HG03045 (cell line): ENCODE measurements around the gene LEKR1.
"Not testable (repeated sequence)": the region's sequence is repeated elsewhere in the genome, so short reads cannot be mapped to it uniquely, and the experiment has no call there.

ENCODE experiments used
- ATAC-seq: cut with Tn5 transposase; IDR thresholded peaks from one replicate; pipeline ENCODE4 v1.9.1; 2021; ENCODE audit warnings: mild to moderate bottlenecking, moderate library complexity; ENCODE audit not compliant: unreplicated experiment

Gene LEKR1

DNA sequence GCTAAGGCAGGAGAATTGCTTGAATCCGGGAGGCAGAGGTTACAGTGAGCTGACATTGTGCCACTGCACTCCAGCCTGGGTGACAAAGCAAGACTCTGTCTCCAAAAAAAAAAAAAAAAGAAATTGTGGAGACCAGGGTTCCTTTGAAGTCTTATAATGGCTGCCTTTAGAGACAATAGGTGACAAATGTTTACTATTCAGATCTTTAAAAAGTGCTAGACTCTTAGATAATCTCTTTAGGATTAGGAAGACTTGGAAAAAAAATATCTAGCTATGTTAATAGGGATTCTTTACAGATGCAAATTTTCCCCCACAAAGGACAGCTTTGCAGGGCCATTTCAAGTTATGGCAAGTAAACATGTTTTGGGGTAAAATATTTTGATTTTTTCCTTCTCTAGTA is 71.7 kb downstream of the LEKR1 start:
- not testable (repeated sequence) for ATAC-seq

DNA sequence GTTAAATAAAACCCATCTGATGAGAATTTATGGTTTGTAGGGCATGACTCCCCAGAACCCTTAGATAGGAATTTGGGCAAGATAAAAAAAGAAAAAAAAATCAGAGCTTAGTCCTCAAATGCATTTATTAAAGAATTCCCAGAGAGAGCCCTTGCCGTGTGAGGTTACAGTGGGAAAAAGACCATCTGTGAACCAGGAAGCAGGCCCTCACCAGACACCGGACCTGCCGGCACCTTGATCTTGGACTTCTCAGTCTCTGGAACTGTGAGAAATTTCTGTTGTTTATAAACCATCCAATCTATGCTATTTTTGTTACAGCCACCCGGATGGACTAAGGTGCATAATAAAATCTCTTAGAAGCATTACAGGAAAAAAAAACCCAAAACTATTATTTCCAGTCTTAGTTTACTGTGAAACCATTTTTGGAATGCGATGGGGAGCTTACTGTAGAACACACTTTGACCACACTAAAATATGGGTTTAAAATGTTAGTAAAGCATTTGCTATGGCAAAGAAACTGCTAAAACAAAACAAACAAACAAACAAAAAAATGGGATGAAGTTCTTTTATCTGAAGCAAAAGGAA is 72.2 kb downstream of the LEKR1 start:
- no peak for ATAC-seq

DNA sequence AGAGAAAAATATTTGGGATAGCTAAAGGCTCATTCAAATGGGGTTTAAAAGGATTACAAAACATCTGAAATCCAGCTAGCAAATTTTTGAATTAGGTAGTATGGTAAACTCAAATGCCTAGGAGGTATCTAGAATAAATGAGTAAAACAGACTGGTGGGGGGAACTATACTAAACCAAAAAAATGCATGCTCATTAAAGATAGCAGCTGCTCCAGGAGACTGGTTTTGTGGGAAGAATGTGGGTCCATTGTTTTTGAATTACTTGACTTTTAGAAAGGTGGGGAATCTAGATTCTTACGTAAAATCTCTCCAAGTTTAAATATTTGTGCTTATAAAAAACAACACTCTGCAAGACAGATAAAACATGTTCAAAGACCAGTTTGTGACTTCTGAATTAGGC is 73.8 kb downstream of the LEKR1 start:
- no peak for ATAC-seq

- no peak for ATAC-seq
Observed at GRCh38 chr3:156902916-156903315, 76.8 kb downstream of the LEKR1 start.

DNA sequence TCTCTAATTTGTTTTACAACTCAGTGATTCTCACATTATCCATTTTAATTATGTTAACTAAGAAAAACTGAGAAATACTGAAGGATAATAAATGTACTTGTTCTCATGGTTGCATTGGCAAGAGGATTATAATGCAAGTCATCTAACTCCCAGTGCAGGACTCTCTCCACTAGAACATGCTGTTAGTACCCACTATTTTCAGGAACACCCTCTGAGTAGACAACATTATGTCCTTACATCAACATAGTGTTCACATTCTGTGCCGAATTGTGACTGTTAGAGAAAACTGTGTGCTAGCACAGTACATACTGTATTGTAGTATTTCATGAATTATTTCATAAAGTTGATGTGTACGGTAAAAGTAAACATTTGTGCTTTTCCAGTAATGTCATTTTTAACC is 80.1 kb downstream of the LEKR1 start:
- ATAC-seq, result no peak

DNA sequence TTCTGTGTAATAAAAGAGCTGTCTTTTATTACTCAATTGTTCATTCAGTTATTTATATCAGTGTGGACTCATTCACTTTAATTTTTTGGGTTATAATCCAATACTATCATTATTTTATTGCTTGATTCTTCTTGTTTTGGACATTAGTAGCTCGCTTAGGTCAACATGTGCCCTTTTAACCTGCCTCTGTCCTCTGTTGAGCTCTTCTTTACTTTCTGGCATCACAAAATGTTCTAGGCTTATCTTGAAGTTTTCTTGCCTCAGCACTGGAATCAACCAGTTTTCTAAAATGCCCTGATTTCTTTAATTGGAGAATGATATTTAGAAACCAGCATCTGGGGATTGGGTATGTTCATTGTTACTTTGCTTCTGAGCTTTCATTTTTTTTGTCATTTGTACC is 82.2 kb downstream of the LEKR1 start:
- ATAC-seq, result no peak

DNA sequence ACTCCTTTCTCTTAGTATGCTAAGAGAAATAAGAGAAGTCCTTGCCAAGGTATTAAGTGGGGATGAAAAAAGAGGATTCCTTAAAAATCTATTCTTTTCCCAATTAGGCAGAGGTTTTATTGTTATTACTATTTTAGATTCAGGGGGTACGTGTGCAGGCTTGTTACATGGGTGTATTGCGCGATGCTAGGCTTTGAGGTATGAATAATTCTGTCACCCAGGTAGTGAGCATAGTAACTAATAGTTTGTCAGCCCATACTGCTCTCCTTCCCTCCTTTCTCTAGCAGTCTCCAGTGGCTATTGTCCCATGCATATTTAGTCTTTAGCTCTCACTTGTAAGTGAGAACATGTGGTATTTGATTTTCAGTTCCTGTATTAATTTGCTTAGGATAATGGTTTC is 83.9 kb downstream of the LEKR1 start:
- no peak for ATAC-seq

- ATAC-seq, result not testable (repeated sequence)
Observed at GRCh38 chr3:156910831-156911230, 84.7 kb downstream of the LEKR1 start.

GRCh38 chr3:156914300-156914699 is 88.1 kb downstream of the LEKR1 start:
- not testable (repeated sequence) for ATAC-seq

DNA sequence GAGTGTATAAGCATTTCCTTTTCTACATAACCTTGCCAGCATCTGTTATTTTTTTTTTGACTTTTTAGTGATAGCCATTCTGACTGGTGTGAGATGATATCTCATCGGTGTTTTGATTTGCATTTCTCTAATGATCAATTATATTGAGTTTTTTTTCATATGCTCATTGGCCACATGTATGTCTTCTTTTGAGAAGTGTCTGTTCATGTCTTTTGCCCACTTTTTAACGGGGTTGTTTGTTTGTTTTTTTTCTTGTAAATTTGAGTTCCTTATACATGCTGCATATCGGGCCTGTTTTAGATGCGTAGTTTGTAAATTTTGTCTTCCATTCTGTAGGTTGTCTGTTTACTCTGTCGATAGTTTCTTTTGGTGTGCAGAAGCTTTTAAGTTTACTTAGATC is 89.2 kb downstream of the LEKR1 start:
- ATAC-seq, result no peak

- ATAC-seq, result no peak
Observed at GRCh38 chr3:156918746-156919145, 92.6 kb downstream of the LEKR1 start.

DNA sequence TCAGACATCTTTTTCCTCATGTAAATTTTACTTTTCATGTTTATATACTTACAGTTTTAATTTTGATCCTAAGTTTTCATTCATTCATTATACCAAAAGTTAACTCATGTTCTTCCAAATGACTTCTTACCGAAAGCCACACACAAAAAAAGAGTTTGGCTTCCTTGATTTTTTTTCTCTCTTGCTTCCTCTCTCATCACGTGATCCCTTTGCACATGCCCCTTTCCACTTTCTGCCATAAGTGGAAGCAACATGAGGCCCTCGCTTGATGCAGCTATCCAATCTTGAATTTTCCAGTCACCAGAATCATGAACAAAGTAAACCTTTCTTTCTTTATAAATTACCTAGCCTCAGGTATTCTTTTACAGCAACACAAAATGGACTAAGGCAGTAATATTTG is 93.7 kb downstream of the LEKR1 start:
- no peak for ATAC-seq

DNA sequence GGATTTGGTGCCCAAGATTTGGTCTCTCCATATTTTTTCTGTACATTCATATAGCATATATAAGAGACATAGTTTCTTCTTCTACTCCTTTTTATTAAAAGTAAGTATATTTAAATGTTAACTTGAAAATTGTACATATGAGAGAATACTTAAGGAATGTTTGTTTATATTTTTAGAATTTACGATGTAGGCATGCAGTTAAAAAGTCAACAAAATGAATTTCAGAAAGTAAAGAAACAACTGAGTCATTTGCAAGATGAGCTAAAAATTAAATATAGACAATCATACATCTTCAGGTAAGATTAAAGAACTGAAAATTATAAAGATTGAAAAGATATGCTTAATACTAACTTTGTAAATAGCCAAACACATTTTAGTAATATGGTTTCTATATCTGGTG is 94.2 kb downstream of the LEKR1 start:
- ATAC-seq, result no peak

DNA sequence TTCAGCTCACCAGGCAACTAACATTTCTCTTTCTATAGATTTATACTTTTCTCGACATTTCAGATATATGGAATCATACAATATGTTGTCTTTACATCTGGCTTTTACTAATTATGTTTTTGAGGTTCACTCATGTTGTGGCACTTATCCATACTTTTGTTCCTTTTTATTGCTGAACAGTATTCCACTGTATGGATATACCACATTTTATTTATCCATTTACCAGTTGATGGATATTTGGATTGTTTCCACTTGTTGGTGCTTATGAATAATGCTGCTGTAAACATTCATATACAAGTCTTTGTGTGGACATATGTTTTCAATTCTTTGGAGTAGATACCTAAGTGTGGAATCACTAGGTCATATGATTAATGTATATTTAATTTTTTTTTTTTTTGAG is 97.2 kb downstream of the LEKR1 start:
- ATAC-seq, result no peak

DNA sequence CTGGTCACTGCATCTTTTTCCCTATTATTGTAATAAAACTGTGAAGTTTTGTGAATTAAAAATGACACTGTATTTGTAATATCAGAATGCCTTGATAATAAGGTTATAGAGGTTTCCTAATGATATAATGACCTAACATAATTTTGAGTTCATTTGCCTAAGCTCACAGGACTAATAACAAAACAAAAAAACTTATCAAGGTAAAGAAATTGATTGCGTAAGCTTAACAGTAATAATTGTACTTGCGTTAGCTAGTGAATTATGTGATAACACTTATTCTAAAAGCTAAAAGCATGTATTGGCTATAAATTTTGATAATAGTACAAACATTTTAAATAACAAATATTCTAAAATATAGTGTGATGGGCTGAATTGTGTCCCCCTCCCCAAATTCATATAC is 112.6 kb downstream of the LEKR1 start:
- no peak for ATAC-seq

DNA sequence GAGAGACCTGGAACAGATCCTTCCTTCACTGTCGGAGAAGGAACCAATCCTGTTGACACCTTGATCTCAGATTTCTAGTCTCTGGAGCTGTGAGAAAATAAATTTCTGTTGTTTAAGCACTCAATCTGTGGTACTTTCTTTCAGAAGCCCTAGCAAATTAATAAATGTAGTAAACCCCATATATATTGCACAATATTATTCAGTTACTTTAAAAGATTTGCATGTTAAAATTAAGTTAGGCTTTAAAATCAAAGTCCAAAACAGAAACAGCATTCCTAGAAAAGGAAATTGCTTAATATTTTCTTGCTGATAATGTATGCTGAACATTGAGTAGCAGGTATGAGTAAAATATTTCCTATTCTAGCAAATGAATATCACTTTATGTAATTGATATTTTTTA is 113.2 kb downstream of the LEKR1 start:
- no peak for ATAC-seq

DNA sequence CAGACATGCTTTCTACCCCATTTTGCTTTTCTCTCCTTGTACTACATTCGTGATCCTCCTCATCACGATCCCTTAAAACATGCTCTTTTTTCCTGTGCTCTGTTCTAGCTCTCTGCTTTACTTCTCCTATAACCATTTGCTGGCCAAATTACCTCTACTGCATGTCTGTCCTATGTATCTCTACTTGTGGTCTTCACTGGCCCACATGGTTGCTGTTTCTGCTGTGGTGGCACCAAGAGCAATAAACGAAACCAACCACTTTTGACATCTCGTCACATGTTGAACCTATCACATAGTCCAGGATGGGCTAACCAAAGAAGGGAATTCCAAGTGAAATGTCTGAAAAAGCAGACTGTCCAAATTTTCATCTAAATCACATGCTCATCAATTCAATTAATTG is 115.2 kb downstream of the LEKR1 start:
- ATAC-seq, result no peak

- no peak for ATAC-seq
Observed at GRCh38 chr3:156948402-156949210, 122.5 kb downstream of the LEKR1 start.

- ATAC-seq, result no peak
Observed at GRCh38 chr3:156952011-156952410, 125.9 kb downstream of the LEKR1 start.

- ATAC-seq, result no peak
Observed at GRCh38 chr3:156957715-156958114, 131.6 kb downstream of the LEKR1 start.

DNA sequence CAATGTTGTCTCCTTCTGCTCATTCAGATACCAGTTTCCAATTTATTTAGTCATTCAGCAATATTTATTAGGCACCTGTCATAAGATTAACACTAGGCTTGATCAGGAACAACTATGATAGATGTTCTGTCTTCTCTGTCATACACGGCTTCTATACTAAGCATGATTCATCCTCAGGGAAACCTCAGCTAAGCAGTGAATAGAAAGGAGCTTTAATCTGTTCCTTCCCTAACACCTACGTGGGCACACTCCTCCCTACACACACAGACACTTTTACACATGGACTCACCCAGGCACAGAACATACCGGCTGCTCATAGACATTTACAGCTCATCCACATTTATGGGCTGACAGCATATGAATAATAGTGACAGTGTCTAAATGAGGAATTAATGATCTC is 136.9 kb downstream of the LEKR1 start:
- no peak for ATAC-seq

DNA sequence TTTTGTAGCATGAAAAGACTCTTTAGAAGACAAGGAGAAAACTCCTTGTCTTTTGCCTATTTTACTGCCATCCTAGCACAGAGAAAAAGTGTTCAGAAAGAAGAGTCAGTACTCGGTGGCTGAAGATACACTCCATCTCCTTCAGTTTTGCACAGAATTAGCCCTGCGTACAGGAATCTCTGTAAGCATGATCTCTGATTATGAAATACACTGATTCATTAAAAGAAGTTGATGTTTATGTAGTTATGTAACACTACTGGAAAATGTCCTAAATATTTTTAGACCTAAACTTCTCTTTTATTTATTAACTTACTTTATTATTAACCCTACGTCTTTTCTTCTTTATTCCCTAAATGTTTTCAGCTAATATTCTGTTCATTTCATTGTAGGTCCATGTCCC is 138.4 kb downstream of the LEKR1 start:
- ATAC-seq, result no peak

- not testable (repeated sequence) for ATAC-seq
Observed at GRCh38 chr3:156966349-156966748, 140.2 kb downstream of the LEKR1 start.
